HepG2 (cell line): Measurements from ENCODE around the gene NRAP.

Experiments used
- JUND ChIP-seq: sonication (generic); formaldehyde crosslinking; IDR thresholded peaks from 2 replicates; pipeline ENCODE4 v1.8.0; 2022; ENCODE audit warnings: mild to moderate bottlenecking, missing genetic modification reagents
- KLF12 ChIP-seq: sonication (generic); formaldehyde crosslinking; IDR thresholded peaks from 2 replicates; pipeline ENCODE4 v1.4.0; 2020; ENCODE audit warnings: missing genetic modification reagents, borderline replicate concordance
- NPAS2 ChIP-seq: sonication (generic); formaldehyde crosslinking; IDR thresholded peaks from 2 replicates; pipeline ENCODE4 v1.8.0; 2022; ENCODE audit warnings: mild to moderate bottlenecking, missing genetic modification reagents, borderline replicate concordance
- REXO4 ChIP-seq: sonication (generic); formaldehyde crosslinking; IDR thresholded peaks from 2 replicates; pipeline ENCODE4 v1.8.0; 2022; ENCODE audit warnings: missing genetic modification reagents, mild to moderate bottlenecking, borderline replicate concordance
- TF ChIP-seq, protein P1 (sequence below): sonication (generic); formaldehyde crosslinking; IDR thresholded peaks from 2 replicates; pipeline ENCODE4 v1.8.1; 2022; ENCODE audit warnings: low read depth, mild to moderate bottlenecking, missing genetic modification reagents
- TF ChIP-seq, protein P2 (sequence below): sonication (generic); formaldehyde crosslinking; IDR thresholded peaks from 2 replicates; pipeline ENCODE4 v1.5.0; 2020; ENCODE audit warnings: mild to moderate bottlenecking, missing genetic modification reagents, moderate library complexity
- TF ChIP-seq, protein P3 (sequence below): sonication (generic); formaldehyde crosslinking; IDR thresholded peaks from 2 replicates; pipeline ENCODE4 v1.8.0; 2022; ENCODE audit warnings: missing genetic modification reagents, mild to moderate bottlenecking, inconsistent platforms, borderline replicate concordance
- TF ChIP-seq, protein P4 (sequence below): sonication (generic); formaldehyde crosslinking; IDR thresholded peaks from 2 replicates; pipeline ENCODE4 v1.4.0; 2020; ENCODE audit warnings: mild to moderate bottlenecking, missing genetic modification reagents
- TF ChIP-seq, protein P5 (sequence below): sonication (generic); formaldehyde crosslinking; IDR thresholded peaks from 2 replicates; pipeline ENCODE4 v1.4.0; 2020; ENCODE audit warnings: missing genetic modification reagents

DNA sequence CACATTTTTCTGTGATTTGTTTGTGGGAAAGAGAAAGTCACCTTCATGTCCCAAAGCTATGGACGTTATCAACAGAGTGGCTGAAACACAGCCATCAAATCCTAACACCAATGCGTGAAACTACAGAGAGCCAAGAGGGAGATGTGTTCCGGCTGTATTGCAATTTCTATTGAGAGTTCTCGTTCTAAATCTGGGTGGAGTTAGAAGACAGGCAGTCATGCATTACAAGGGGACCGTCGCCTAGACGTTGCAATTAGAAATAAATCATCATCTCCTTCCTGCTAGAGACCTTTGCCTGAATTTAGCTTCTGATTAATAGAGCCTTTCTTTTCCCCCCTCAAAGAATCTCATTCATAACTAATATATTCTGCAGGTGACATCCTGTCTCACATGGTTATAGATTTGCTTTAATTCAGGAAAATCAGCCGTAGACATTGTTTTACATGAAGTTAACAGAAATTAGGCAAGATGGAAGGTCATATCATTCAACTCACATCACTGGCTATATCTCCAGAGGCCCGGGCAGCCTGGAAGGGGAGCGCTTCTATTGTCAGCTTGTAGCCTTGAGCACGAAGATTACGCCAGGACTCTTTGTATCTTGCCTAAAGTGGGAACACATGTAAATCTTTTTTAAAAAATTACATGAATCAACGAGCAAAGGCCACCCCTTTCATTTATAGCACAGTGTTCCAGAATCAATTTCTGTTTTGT is 58.4 kb downstream of the NRAP start:
- TF ChIP-seq JUND (CRISPR knock-in tag) (no peak), REXO4 (CRISPR knock-in tag) (no peak), NPAS2 (CRISPR knock-in tag) (no peak), KLF12 (CRISPR knock-in tag) (no peak)
- TF ChIP-seq, protein P1, sequence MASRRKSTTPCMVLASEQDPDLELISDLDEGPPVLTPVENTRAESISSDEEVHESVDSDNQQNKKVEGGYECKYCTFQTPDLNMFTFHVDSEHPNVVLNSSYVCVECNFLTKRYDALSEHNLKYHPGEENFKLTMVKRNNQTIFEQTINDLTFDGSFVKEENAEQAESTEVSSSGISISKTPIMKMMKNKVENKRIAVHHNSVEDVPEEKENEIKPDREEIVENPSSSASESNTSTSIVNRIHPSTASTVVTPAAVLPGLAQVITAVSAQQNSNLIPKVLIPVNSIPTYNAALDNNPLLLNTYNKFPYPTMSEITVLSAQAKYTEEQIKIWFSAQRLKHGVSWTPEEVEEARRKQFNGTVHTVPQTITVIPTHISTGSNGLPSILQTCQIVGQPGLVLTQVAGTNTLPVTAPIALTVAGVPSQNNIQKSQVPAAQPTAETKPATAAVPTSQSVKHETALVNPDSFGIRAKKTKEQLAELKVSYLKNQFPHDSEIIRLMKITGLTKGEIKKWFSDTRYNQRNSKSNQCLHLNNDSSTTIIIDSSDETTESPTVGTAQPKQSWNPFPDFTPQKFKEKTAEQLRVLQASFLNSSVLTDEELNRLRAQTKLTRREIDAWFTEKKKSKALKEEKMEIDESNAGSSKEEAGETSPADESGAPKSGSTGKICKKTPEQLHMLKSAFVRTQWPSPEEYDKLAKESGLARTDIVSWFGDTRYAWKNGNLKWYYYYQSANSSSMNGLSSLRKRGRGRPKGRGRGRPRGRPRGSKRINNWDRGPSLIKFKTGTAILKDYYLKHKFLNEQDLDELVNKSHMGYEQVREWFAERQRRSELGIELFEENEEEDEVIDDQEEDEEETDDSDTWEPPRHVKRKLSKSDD: no peak
- TF ChIP-seq, protein P2, sequence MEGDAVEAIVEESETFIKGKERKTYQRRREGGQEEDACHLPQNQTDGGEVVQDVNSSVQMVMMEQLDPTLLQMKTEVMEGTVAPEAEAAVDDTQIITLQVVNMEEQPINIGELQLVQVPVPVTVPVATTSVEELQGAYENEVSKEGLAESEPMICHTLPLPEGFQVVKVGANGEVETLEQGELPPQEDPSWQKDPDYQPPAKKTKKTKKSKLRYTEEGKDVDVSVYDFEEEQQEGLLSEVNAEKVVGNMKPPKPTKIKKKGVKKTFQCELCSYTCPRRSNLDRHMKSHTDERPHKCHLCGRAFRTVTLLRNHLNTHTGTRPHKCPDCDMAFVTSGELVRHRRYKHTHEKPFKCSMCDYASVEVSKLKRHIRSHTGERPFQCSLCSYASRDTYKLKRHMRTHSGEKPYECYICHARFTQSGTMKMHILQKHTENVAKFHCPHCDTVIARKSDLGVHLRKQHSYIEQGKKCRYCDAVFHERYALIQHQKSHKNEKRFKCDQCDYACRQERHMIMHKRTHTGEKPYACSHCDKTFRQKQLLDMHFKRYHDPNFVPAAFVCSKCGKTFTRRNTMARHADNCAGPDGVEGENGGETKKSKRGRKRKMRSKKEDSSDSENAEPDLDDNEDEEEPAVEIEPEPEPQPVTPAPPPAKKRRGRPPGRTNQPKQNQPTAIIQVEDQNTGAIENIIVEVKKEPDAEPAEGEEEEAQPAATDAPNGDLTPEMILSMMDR (CRISPR knock-in tag): no peak
- TF ChIP-seq, protein P3, sequence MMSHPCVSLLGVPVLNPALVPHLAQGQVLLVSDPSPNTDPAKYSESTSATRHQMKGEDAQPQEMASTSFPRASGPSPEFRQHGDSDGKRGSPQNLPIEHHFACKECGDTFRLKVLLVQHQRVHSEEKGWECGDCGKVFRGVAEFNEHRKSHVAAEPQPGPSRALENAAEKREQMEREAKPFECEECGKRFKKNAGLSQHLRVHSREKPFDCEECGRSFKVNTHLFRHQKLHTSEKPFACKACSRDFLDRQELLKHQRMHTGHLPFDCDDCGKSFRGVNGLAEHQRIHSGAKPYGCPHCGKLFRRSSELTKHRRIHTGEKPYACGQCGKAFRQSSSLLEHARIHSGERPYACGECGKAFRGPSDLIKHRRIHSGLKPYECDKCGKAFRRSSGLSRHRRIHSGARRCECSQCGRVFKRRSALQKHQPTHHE (CRISPR knock-in tag): no peak
- TF ChIP-seq, protein P4, sequence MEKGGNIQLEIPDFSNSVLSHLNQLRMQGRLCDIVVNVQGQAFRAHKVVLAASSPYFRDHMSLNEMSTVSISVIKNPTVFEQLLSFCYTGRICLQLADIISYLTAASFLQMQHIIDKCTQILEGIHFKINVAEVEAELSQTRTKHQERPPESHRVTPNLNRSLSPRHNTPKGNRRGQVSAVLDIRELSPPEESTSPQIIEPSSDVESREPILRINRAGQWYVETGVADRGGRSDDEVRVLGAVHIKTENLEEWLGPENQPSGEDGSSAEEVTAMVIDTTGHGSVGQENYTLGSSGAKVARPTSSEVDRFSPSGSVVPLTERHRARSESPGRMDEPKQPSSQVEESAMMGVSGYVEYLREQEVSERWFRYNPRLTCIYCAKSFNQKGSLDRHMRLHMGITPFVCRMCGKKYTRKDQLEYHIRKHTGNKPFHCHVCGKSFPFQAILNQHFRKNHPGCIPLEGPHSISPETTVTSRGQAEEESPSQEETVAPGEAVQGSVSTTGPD (CRISPR knock-in tag): no peak
- TF ChIP-seq, protein P5, sequence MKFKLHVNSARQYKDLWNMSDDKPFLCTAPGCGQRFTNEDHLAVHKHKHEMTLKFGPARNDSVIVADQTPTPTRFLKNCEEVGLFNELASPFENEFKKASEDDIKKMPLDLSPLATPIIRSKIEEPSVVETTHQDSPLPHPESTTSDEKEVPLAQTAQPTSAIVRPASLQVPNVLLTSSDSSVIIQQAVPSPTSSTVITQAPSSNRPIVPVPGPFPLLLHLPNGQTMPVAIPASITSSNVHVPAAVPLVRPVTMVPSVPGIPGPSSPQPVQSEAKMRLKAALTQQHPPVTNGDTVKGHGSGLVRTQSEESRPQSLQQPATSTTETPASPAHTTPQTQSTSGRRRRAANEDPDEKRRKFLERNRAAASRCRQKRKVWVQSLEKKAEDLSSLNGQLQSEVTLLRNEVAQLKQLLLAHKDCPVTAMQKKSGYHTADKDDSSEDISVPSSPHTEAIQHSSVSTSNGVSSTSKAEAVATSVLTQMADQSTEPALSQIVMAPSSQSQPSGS: no peak
